ENCODE measurements around the gene GPR35.

GRCh38 chr2:240602266-240603050, 22.8 kb upstream of the GPR35 start:
- no peak for TF ChIP-seq PATZ1 (CRISPR knock-in tag; IDR thresholded peaks at IDR 0.05; ENCODE audit: borderline replicate concordance)
- TF ChIP-seq CREB5 (CRISPR knock-in tag; IDR thresholded peaks at IDR 0.05; ENCODE audit: low read depth), result no peak
- no peak for TF ChIP-seq TCF4 (CRISPR knock-in tag; IDR thresholded peaks at IDR 0.05; ENCODE audit: borderline replicate concordance)
- TF ChIP-seq ZFP3 (CRISPR knock-in tag; IDR thresholded peaks at IDR 0.05), result no peak
- no peak for TF ChIP-seq ARNTL (CRISPR knock-in tag; IDR thresholded peaks at IDR 0.05; ENCODE audit: borderline replicate concordance, low read depth)
- no peak for TF ChIP-seq CSRNP3 (CRISPR knock-in tag; IDR thresholded peaks at IDR 0.05)
- no peak for TF ChIP-seq TSHZ2 (CRISPR knock-in tag; IDR thresholded peaks at IDR 0.05)
- no peak for TF ChIP-seq ZNF8 (CRISPR knock-in tag; IDR thresholded peaks at IDR 0.05)
- TF ChIP-seq ZC3H10 (CRISPR knock-in tag; IDR thresholded peaks at IDR 0.05), result no peak
- no peak for TF ChIP-seq OSR1 (CRISPR knock-in tag; IDR thresholded peaks at IDR 0.05)
